Brain microvascular endothelial cell (primary cell): ENCODE measurements around the gene IL12RB2.

Experiments used
- DNase-seq: peaks from one replicate; pipeline ENCODE4 v3.0.0-alpha.2; 2020
- H3K27ac ChIP-seq: fragments of 250-450 bp; sonication (Bioruptor Pico); 2 replicates; pipeline ENCODE4 v1.5.1; 2020; ENCODE audit warnings: mild to moderate bottlenecking, moderate library complexity
- H3K27me3 ChIP-seq: fragments of 250-450 bp; sonication (Bioruptor Pico); replicated peaks from 2 replicates; pipeline ENCODE4 v1.5.1; 2020; ENCODE audit warnings: mild to moderate bottlenecking
- H3K36me3 ChIP-seq: fragments of 250-450 bp; sonication (Bioruptor Pico); replicated peaks from 2 replicates; pipeline ENCODE4 v1.5.1; 2020; ENCODE audit warnings: mild to moderate bottlenecking
- H3K4me3 ChIP-seq: 2 replicates; pipeline ENCODE4 v1.5.1; 2011; ENCODE audit warnings: low read depth, mild to moderate bottlenecking, control low read depth, low read length, moderate library complexity
- in situ Hi-C: cut with HindIII; loops from 2 replicates; pipeline ENCODE4 v1.10.0; 2017; ENCODE audit warnings: low sequenced_read_pairs, low pct_ligation_motif_present
- TF ChIP-seq, protein P1 (sequence below): IDR thresholded peaks from 2 replicates; pipeline ENCODE4 v1.5.1; 2011; ENCODE audit warnings: low read depth, mild to moderate bottlenecking, moderate library complexity, low read length, control low read depth, inconsistent platforms; ENCODE audit errors: missing control alignments

The IL12RB2 gene

DNA sequence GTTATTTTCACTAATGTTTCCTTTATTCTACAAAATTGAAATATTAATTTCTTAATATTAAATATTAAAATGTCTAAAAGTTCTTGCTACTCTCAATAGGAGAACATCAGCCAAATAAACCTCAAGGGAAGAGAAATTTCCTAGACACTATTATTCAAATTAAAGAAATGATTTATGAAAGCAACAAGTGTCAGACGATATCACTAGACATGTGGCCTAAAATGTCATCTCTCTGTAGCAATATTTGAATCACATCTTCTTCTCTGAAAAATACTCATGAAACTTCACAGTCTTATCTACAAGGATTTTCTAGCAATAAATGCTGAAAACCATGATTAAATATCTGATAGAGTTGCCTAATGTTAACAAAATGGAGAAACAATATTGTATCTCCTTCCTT, 125.1 kb downstream of the IL12RB2 start:
- no peaks in the 10 kb centered on the region for H3K36me3 ChIP-seq
- in situ Hi-C loops: no loop called here
- H3K27me3 ChIP-seq: no peaks in the 10 kb centered on the region
- no peak overlapping the region for H3K4me3 ChIP-seq
- TF ChIP-seq, protein P1, sequence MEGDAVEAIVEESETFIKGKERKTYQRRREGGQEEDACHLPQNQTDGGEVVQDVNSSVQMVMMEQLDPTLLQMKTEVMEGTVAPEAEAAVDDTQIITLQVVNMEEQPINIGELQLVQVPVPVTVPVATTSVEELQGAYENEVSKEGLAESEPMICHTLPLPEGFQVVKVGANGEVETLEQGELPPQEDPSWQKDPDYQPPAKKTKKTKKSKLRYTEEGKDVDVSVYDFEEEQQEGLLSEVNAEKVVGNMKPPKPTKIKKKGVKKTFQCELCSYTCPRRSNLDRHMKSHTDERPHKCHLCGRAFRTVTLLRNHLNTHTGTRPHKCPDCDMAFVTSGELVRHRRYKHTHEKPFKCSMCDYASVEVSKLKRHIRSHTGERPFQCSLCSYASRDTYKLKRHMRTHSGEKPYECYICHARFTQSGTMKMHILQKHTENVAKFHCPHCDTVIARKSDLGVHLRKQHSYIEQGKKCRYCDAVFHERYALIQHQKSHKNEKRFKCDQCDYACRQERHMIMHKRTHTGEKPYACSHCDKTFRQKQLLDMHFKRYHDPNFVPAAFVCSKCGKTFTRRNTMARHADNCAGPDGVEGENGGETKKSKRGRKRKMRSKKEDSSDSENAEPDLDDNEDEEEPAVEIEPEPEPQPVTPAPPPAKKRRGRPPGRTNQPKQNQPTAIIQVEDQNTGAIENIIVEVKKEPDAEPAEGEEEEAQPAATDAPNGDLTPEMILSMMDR: no peak
- H3K27ac ChIP-seq: no peak overlapping the region
- DNase-seq: no peak

DNA sequence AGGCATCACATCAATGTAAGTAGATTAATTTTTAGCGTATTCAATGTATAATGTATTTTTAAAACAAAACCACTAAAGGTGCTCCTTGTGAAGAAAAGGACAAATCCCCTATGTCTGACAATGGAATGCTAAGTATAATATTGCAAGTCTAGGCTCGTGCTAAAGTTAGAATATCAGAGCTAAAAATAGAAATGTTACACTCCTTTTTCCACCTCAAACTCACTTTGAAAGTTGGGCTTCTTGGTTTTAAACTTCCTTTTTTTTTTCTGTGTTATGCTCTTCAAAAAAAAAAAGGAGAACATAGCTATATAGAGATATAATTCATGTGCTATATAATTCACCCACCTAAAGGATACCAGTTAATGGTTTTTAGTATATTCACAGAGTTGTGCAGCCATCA, 126.2 kb downstream of the IL12RB2 start:
- DNase-seq: no peak
- TF ChIP-seq, protein P1: no peak
- H3K27me3 ChIP-seq: no peaks in the 10 kb centered on the region
- H3K36me3 ChIP-seq: no peaks in the 10 kb centered on the region
- H3K27ac ChIP-seq: no peak overlapping the region
- H3K4me3 ChIP-seq: no peak overlapping the region
- in situ Hi-C loops: no loop called here

DNA sequence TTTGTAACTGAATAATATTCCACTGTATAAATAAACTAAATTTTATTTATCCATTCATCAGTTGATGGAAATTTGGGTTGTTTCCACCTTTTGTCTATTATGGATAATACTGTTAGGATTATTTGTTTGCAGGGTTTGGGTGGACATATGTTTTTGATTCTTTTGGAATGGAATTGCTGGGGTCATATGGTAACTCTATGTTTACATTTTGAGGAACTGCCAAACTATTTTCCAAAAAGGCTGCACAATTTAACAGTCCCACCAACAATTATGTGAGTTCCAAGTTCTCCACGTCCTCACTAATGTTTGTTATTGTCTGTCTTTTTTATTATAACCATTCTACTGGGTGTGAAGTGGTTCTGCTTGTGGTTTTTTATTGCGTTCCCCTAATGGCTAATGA, 126.8 kb downstream of the IL12RB2 start:
- no peak for DNase-seq
- no peaks in the 10 kb centered on the region for H3K36me3 ChIP-seq
- no peaks in the 10 kb centered on the region for H3K27me3 ChIP-seq
- in situ Hi-C loops: no loop called here
- TF ChIP-seq, protein P1: no peak
- no peak overlapping the region for H3K4me3 ChIP-seq
- no peak overlapping the region for H3K27ac ChIP-seq

DNA sequence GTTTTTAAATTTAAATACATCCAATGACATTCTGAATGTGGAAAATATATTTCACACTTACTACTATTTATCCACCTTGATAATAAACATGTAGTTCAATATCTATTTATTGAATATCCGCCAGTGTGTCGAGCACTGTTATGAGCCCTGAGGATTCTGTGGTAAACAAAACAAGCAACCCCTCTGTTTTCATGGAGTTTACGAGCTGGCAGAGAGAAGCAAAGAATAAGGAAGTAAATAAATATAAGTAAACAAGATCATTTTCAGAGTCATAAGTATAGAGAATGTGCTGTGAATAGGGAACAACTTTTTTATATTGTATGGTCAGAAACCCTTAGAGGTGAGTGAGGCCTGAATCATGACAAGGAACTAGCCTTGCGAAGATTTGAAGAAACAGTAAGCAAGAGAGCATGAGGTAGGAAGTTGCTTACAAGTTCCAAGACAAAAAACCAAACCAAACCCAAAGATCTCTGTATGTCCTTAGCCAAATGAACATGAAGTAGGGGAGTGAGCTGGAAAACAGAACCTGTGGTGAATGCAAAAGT, 128.9 kb downstream of the IL12RB2 start:
- DNase-seq: no peak
- H3K4me3 ChIP-seq: no peak overlapping the region
- H3K27ac ChIP-seq: no peak overlapping the region
- H3K27me3 ChIP-seq: no peaks in the 10 kb centered on the region
- TF ChIP-seq, protein P1: no peak
- in situ Hi-C loops: no loop called here
- no peaks in the 10 kb centered on the region for H3K36me3 ChIP-seq

DNA sequence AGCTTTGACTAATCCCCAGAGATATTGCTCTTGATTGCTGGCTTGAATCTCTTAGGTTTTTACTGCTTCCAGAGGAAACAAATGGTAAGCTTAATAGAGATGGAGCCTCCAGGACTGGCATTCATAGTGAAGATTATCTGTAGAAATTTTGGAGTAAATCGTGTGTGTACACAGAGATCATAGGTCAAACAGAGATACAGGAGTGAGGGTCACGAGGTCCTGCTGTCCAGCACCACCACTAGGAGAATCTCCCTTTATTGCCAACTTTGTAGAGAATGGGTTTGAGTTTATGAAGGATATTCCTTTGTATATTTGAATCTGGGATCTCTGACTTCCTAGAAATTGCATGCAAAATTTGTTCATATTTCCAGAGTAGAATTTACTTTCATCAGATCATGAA, 130.3 kb downstream of the IL12RB2 start:
- Histone ChIP-seq H3K4me3 (no peak overlapping the region), H3K36me3 (no peaks in the 10 kb centered on the region), H3K27ac (no peak overlapping the region), H3K27me3 (no peaks in the 10 kb centered on the region)
- TF ChIP-seq, protein P1: no peak
- DNase-seq: no peak
- in situ Hi-C loops: no loop called here
